Measurements from ENCODE around the gene BCAP31.
"Not testable (repeated sequence)": the region's sequence is repeated elsewhere in the genome, so short reads cannot be mapped to it uniquely, and the experiment has no call there.

The BCAP31 gene

GRCh38 chrX:153762626-153763173 lies 38.5 kb upstream of the BCAP31 start:
- DNase-seq = no peak

DNA sequence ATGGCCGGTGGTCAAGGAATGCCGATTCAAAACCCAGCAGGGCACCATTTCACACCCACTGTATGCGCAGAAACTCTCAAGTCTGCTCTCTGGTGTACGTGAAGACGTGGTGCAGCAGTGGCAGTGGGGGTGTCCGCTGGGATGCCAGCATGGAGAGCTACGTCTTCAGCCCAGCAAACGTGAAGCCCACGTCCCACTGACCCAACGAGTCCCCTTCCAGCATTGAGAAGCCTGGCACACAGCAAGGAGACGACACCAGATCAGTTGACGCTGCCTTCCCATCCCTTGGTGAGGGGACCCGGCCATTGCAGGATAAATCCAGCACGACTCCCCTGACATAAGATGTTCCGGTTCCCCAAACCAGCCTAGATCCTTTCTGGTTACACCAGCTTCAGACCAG lies 37.7 kb upstream of the BCAP31 start:
- DNase-seq = no peak

DNA sequence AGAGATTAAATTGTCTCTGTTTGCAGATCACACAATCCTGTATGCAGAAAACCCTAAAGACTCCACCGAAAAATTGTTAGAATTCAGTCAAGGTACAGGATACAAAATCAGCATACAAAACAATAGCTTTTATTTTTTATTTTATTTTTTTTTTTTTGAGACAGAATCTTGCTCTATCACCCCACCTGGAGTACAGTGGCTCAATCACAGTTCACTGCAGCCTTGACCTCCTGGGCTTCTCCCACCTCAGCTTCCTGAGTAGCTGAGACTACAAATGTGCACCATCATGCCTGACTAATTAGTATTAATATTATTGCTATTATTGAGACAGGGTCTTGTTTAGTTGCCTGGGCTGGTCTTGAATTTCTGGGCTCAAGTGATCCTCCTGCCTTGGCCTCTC lies 30.9 kb upstream of the BCAP31 start:
- DNase-seq = no peak

- no peak for DNase-seq
Observed at GRCh38 chrX:153750127-153750774, 26.1 kb upstream of the BCAP31 start.

- not testable (repeated sequence) for DNase-seq
Observed at GRCh38 chrX:153749017-153749416, 24.8 kb upstream of the BCAP31 start.

DNA sequence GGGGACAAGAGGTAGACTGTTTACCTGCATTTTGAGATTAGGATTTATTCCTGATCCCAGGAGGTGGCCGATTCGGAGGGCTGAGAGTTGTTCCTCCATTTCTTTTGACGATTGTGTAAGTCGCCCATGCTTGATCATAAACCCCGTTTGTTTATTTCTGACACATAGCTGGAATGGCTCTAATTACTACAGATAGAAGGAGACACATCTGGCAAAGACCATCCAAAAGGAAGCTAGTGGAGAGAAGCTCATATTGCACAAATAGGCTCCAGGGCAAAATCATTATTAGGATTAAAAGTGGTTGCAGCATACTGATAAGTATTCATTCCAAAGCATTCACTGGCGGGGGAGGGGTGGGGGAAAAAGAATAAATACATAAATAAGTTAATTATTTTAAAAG lies 22.8 kb upstream of the BCAP31 start:
- not testable (repeated sequence) for DNase-seq

GRCh38 chrX:153746359-153746758 lies 22.2 kb upstream of the BCAP31 start:
- no peak for DNase-seq

- not testable (repeated sequence) for DNase-seq
Observed at GRCh38 chrX:153745067-153745433, 20.9 kb upstream of the BCAP31 start.

DNA sequence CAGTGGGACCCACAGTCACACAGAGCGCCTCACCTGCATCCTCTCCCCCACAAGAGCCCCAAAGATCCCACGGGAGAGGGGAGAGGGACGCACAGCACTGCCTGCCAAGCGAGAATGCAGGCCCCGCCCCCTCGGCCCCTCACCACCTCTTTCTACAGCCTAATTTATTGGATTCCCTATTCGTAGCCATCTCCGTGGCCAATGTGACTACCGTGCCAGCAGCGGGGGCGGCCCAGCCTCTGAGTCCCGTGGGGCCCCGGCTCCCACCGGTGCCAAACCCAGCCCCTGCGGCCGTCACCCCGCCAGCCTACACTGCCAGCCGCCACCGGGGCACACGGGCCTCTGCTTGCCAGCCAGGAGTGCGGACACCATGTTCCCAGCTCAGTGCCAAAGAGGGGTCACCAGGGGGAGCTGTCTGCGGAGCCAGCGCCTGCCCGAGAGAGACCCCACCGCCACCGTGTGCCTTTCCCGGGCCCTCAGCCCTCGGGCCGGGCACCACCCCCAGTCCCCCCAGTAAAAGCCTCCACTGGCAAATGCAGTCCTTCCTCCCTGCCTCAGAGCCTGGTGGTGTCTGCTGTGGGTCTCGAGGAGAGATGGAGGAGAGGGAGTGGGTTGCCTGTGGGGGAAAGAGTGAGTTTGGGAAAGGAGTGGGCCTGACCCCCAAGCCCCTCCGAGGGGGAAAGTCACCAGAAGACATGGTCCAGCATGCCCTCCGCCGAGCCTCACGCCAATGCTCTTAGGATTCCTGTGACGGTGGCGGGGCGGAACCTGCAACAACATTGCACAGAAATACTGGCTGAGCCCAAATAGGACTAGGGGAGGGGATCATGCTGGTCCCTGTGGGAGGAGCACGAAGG lies 20.3 kb upstream of the BCAP31 start:
- no peak for DNase-seq

GRCh38 chrX:153743468-153744209 lies 19.5 kb upstream of the BCAP31 start:
- DNase-seq = not testable (repeated sequence)

- DNase-seq = not testable (repeated sequence)
Observed at GRCh38 chrX:153742796-153743467, 18.7 kb upstream of the BCAP31 start.

DNA sequence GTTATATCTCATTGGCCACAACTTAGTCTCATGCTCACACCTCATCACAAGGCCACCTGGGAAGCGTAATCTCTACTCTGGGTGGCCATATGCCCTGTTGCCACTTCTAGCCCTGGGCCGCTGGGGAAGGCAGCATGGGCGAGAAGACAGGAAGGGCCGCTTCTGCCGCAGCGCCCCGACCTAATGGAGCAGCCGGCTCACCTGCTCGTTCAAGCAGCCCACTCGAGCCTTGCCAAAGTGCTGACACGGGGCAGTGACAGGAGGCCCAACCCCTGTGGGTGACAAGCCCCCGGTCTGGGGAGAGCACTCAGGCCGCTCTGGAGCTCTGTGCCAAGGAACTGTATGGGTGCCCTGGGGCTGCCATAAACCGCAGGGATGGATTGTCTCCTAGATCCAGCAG lies 17.9 kb upstream of the BCAP31 start:
- not testable (repeated sequence) for DNase-seq

GRCh38 chrX:153741446-153741845 lies 17.3 kb upstream of the BCAP31 start:
- no peak for DNase-seq

DNA sequence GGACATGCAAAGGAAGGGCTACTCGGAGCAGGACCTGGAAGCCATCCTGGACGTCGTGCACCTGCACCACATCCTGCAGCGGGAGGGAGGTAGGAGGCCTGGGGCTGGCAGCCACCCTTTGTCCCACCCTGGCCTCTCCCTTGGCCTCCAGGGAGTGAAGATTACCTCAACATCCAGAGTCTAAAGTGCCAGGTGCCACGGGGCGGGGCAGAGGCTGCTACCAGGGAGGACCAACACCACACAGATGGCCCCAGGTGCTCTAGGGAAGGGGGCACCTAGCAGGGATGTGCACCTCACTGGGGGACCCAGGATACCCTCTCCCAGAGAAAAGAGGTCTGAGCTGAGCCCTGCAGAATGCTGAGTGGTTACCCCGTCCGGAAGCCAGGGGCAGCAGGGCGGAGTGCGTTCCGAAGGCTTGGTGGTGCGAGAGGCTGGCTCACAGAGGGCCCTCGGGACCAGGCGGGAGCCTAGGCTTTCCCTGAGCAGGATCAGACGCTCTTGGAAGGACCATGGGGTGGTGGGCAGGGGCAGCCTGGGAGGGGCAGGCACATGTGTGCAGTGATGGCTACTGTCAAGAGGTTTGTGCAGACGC lies 16.5 kb upstream of the BCAP31 start:
- no peak for DNase-seq

DNA sequence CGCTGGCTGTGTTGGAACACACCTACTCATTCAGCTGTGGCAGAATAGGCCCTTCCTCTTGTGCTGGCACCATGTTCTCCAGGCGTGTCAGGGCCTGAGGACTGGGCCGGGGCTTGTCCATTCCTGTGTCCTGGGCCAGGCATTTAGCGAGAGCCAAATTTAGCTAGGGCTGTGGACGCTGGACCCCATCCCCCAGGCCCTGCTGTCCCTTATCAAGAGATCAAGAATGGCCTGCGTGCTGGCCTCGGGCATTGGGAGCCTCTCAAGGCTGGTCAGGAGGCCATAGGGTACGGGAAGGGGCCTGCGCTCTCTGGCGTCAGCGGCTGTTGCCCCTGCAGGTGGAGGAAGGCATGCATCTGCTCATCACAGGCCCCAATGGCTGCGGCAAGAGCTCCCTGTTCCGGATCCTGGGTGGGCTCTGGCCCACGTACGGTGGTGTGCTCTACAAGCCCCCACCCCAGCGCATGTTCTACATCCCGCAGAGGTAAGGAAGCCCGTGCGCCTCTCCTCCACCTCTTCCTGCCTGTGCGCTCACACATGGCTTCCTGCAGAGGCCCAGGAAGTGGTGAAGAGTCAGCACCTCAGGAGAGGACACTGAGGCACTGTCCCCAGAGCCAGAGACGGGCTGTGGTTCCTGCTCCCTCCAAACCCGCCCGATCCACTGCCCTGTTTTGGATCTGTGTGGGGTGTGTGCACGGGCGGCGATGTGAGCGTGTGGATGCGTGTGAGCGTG lies 15.7 kb upstream of the BCAP31 start:
- peak; percentile 24 for DNase-seq

- DNase-seq = no peak
Observed at GRCh38 chrX:153738056-153738605, 13.9 kb upstream of the BCAP31 start.

DNA sequence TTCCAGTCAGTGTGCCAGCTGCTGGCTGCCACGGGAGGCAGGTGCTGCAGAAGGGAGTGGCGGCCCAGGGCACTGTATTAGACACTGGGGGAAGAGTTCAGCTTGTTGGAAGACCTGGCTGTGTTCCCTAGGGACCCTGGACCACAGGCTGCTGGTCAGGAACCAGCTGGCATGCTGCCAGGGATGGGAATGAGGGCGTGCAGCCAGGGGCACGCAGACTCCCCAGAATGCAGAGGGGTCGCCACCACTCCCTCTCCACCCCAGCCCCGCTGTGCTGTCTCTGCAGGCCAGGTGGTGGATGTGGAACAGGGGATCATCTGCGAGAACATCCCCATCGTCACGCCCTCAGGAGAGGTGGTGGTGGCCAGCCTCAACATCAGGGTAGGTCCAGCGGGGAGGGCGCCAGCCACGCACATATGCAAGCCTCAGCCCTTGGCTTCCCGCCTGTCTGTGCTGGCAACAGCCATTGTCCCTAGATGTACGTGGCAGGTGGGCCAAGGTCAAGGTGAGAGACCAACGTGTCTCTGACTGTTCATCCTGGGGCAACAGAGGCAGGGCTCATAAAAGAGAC lies 12.8 kb upstream of the BCAP31 start:
- no peak for DNase-seq

GRCh38 chrX:153736071-153736820 lies 12.1 kb upstream of the BCAP31 start:
- DNase-seq = no peak

DNA sequence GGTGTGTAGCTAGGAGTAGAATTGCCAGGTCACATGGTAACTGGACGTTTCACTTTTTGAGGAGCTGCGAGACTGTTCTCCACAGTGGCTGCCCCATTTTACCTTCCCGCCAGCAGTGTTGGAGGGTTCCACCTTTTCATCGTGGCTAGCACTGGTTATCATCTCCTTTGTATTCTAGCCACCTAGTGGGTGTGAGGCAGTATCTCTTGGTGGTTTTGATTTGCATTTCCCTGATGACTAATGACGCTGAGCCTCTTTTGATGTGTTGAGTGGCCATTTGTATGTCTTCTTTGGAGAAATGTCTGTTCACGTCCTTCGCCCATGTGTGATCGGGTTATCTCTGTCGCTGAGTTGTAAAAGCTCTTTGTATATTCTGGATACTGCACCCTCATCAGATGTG lies 11.1 kb upstream of the BCAP31 start:
- DNase-seq = no peak

GRCh38 chrX:153734871-153735270 lies 10.7 kb upstream of the BCAP31 start:
- DNase-seq = no peak
